ENCODE measurements around the gene DLGAP1.
"Not testable (repeated sequence)": the region's sequence is repeated elsewhere in the genome, so short reads cannot be mapped to it uniquely, and the experiment has no call there.

Gene DLGAP1

GRCh38 chr18:3660739-3661515 is 794.2 kb downstream of the DLGAP1 start:
- DNase-seq (ENCODE audit: low read depth in 2 of 2): no peak

DNA sequence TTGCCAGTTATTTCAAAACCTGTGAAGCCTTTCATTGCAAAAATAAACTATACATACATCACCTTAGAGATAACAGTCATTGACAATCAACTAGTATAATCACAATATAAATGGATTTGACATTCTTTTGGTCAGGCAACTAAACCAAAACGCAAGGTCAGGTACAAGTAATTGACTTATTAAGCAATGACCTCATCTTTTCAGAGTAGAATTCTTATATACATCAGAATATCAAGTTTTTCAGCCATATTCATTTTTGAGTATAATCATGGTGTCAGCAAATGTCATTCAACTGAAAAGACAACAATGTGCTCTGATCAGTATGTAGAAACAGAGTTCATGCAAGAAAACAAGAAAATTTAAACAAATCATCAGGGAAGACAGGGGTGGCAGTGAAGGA is 796.6 kb downstream of the DLGAP1 start:
- no peak for DNase-seq (ENCODE audit: low read depth in 2 of 2)

DNA sequence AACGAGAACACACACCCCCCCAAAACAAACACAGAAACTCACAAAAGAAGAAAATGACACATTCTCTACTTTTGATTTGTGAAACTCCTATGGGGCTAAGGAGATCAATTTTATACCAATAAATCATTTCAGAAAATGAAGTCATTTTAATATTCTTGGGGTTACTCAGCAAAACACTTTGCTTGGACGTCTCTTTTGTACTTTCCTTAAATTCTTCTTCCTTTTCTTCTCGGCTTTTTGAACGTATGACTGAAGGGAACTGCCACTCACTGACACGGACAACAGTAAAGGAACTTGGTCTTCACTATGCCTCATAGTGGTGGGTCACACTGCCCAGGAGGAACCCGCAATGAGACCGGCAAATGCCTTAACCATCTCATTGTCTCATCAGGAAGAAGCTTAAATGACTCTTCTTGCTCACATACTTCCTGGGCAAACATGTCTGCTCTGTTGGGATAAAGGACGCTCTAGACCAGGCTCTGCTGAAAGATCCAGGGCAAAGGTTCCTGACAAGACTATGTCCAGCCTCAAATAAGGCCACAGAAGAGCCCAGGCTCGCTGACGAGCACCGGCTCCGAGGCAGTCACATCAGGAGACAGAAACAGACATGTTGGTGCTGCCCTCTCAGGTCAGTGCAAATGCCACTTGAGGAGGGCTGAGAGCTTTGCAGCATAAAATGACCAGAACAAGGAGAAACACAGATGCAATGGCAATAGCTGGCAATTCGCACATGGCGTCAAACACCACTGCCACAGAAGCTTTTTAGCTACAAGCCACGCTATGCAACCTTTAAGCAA is 799.7 kb downstream of the DLGAP1 start:
- no peak for DNase-seq (ENCODE audit: low read depth in 2 of 2)

DNA sequence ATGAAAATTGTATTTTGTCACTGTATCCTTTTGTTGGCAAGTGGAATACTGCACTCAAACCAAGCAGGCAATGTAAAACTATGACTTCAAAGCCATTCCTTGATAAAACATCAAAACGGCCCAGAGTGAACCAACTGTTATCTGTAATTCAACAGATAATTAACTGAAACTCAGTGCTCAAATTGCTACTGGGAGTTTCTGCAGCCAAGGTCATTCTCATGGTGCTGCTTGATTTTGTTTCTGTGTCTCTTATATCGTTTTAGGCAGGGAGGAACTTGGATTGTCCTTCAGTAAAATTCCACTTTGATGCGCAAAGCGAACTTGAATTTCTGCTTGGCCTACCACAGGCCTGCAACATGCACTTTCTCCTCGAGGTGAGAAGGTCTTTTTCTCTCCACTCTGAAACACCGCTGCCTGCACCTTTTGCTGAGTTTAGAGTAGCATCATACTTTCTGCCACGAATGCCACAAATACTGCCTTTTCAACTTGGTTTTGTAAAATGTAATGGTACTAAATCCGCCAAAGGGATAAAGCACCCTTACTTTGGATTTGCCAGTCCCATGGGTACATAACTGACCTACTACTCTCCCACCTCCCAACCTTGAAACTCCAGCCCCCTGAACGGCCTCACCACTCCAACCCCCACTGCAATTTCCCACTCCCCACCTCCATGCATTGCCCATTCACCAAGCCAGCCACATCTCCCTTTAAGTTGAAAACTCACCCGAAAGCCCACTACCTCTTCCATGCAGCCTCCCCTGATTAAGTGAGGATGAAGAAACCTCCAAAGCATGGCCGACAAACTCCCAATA is 800.5 kb downstream of the DLGAP1 start:
- no peak for DNase-seq (ENCODE audit: low read depth in 2 of 2)

DNA sequence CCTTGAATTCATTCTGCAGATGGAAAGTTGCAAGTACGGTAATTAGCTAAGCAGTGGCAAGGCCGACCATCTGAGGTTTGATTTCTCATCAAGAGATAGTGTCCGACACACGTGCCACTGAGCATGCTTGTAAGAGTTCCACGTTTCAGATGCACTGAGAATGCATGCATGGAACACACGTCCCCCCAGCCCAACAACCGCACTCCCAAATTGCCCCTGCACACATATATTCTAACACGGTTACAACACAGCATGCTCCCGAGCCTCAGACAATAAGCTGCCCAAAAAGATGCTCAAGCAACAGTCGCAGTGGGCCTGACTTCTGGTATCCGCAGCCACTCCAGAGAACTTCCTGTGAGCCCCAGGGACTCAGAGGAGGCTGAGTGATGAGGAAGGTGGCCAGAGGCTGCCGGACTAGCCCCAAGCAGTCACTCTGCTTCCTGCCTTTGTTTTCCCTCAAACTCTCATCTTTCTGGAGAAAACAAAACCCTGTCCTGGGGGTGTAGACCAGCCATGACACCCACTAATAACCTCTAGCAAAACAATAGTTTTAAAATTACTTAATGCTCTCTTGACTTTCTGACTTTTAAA is 801.2 kb downstream of the DLGAP1 start:
- no peak for DNase-seq (ENCODE audit: low read depth in 2 of 2)

- DNase-seq (ENCODE audit: low read depth in 2 of 2): no peak
Measured at GRCh38 chr18:3653263-3653850, 801.8 kb downstream of the DLGAP1 start.

GRCh38 chr18:3652380-3653262 is 802.5 kb downstream of the DLGAP1 start:
- DNase-seq (ENCODE audit: low read depth in 2 of 2): peak; percentile 14 to 36

DNA sequence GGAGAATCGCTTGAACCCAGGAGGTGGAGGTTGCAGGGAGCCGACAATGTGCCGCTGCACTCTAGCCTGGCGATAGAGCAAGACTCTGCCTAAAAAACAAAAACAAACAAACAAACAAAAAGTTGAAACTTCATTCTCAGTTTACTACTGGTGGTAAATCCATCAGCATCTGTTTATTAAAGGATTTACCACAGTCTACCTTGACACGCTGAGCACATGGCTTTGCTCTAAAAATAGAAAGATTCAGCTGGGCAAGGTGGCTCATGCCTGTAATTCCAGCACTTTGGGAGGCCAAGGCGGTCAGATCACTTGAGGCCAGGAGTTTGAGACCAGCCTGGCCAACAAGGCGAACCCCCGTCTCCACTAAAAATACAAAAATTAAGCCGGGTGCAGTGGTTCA is 803.8 kb downstream of the DLGAP1 start:
- no peak for DNase-seq (ENCODE audit: low read depth in 2 of 2)

DNA sequence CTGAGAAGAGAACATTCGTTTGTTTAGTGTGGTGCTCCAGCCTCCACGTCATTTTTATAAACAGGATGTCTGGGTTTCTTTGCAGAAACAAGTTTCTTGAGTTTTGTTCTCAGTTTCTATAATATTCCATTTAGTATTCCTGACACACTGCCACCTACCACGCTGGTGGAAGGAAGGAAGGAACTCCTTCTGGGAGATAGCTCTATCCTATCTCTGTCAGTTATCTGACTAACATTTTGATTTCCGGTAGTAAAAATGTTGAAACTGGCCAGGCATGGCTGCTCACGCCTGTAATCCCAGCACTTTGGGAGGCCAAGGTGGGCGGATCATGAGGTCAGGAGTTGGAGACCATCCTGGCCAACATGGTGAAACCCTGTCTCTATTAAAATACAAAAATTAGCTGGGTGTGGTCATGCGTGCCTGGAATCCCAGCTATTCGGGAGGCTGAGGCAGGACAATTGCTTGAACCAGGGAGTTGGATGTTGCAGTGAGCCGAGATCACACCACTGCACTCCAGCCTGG is 804.5 kb downstream of the DLGAP1 start:
- not testable (repeated sequence) for DNase-seq (ENCODE audit: low read depth in 2 of 2)

- DNase-seq (ENCODE audit: low read depth in 2 of 2): no peak
Measured at GRCh38 chr18:3649633-3650426, 805.3 kb downstream of the DLGAP1 start.

DNA sequence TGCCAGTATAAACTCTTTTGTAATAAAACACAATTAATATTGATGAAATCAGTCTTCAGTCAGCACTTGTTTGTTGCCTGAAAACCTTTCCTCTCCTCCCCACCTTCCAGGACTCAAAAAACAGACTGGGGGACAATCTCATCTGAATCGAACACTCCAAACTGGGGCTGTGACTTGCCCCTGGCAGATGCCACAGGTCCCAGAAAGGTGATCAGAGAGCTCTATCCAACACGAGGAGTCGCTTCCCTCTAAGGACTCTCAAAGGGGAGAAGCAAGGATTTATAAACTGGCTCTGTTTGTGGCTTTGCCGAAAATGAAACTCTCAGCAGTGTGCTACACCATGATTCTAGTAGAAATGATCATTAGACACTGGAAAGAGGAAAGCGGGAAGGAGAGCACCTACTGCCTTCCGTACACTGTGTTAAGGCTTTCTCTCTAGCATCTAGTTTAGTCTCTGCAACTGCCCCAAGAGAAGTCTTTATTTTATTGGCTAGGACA is 805.9 kb downstream of the DLGAP1 start:
- DNase-seq (ENCODE audit: low read depth in 2 of 2): no peak

DNA sequence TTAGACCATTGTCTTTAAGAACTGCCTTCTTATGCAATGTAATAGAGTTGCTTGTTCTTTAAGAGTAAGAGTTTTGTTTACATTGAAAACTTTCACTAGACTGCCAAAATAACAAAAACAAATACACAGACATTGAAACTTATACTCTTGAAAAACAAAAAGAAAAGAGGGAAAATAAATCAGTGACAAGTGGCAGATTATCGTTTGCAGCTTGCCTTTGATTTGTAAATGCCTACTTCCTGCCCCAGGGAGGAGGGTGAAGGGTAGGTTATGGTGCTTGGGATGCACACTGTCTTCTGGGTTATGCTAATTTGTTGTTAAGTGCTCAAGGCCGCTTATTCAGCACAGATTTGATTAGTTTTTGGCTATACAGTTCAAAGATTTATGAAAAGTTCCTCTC is 806.5 kb downstream of the DLGAP1 start:
- DNase-seq (ENCODE audit: low read depth in 2 of 2): no peak

- no peak for DNase-seq (ENCODE audit: low read depth in 2 of 2)
Measured at GRCh38 chr18:3648200-3648599, 806.9 kb downstream of the DLGAP1 start.

DNA sequence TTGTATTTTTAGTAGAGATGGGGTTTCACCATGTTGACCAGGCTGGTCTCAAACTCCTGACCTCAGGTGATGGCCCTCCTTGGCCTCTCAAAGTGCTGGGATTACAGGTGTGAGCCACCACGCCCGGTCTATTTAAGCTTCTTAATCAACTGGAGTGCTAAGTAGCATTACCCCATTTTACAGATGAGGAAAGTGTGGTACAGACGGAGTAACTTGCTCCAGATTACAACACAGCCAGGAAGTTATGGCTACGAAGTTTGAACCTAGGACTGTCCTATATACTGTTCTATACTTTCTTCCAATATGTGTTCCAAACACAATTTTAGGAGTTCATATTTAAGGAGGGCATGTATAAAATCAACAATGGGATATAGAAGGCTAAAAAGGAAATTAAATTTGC is 807.5 kb downstream of the DLGAP1 start:
- no peak for DNase-seq (ENCODE audit: low read depth in 2 of 2)

DNA sequence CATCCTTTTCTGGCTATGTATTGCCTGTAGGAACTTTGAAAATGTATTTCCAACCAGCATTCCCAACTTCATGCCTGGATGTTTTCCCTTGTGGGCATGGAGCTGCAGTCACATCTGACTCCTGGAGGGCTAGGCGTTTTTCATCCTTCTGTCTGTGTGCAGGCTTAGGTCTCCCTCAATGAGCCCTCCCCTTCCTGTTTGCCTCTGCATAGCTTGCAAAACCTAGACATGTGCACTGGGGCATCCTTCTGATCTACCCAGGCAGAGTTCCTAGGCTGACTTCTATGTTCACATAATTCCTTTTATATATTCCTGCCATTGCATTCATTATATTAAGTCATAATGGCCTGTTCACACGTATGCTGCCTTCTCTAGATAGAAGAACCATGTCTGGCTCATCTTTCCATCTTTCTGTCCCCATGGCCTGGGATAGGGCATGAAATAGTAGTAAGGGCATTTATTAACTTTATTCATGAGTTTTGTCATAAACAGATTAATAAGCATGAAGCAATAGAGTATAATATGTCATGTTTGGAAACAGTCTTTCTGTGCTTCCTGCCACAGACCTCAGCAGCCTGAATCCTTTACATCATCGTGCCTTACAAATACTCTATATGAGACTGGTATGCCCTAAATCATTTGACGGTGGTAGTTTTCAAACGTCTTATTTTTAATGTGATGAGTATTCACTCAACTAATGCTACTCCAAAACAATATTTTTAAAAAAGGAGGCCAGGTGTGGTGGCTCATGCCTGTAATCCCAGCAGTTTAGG is 809.5 kb downstream of the DLGAP1 start:
- no peak for DNase-seq (ENCODE audit: low read depth in 2 of 2)

GRCh38 chr18:3634250-3634939 is 820.7 kb downstream of the DLGAP1 start:
- no peak for DNase-seq (ENCODE audit: low read depth in 2 of 2)

GRCh38 chr18:3631887-3632286 is 823.2 kb downstream of the DLGAP1 start:
- no peak for DNase-seq (ENCODE audit: low read depth in 2 of 2)

DNA sequence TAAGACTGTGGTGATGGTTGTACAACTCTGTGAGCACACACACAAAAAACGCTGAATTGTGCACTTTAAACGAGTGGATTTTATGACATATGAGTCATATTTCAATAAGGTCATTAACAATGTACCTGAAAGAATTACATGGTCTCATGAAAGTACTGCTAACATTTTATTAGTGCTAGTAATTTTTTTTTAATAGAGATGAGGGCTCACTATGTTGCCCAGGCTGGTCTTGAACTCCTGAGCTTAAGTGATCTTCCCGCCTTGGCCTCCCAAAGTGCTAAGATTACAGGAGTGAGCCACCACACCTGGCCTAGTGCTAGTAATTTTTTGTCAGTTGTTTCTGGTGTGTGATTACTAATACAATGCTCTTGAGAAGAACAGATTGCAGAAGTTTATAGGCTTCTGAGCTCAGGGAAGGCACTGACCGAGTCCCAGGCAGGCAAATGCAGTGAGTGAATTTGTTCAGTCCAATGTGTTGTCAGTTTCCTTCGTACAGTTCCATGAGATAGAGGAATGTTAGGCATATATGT is 828.1 kb downstream of the DLGAP1 start:
- no peak for DNase-seq (ENCODE audit: low read depth in 2 of 2)

Measured in stimulated activated CD8-positive, alpha-beta memory T cell treated with anti-CD3 and anti-CD28 coated beads, Interleukin-15, amount 100 ng/mL, for 4 hours (primary cell).